Measurements from ENCODE around the gene BCAN.

DNA sequence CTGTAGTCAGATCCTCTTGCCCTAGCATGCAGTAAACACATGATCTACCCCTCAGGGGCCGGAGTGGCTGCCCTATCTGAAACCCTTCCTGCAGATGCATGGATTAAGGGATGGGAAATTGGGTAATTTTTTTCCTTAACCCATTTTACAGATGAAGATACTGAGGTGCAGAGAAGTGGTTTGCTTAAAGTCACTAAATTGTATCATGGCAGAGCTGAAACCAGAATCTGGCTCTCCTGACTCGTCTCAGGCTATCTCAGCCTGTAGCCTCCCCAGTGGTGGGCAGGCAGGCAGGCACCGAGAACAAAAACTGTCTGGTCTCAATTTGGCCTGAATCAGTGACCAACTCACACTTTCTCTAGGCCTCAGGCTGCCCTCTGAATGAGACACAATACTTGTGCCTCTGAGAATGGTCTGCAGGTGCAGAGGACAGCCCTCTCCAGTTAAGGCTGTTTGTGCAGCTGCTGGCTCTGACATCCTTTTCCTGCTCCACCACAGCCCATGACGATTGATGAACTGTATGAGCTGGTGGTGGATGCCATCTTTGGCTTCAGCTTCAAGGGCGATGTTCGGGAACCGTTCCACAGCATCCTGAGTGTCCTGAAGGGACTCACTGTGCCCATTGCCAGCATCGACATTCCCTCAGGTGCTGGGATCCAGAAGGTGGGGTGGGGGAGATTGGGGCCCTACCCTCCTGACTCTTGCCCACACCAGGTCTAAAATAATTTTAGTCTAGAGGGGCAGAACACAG, 48.8 kb upstream of the BCAN start:
- no peak for TF ChIP-seq CEBPB (IDR thresholded peaks at IDR 0.05; ENCODE audit: low read depth, low read length)
- TF ChIP-seq CTCF (conservative IDR thresholded peaks at IDR 0.05; ENCODE audit: low read depth, low read length): no peak
- TF ChIP-seq POLR2A (IDR thresholded peaks at IDR 0.05; ENCODE audit: low read depth, low read length): no peak
- TF ChIP-seq FOS (IDR thresholded peaks at IDR 0.05; ENCODE audit: low read depth, low read length): no peak
- no peak for TF ChIP-seq MXI1 (IDR thresholded peaks at IDR 0.05; ENCODE audit: borderline replicate concordance, low read depth, low read length)
- TF ChIP-seq NFE2L2 (IDR thresholded peaks at IDR 0.05; ENCODE audit: low read depth, low read length): no peak
- TF ChIP-seq SMC3 (IDR thresholded peaks at IDR 0.05; ENCODE audit: low read depth, low read length): no peak
- TF ChIP-seq, protein P1, sequence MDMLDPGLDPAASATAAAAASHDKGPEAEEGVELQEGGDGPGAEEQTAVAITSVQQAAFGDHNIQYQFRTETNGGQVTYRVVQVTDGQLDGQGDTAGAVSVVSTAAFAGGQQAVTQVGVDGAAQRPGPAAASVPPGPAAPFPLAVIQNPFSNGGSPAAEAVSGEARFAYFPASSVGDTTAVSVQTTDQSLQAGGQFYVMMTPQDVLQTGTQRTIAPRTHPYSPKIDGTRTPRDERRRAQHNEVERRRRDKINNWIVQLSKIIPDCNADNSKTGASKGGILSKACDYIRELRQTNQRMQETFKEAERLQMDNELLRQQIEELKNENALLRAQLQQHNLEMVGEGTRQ (IDR thresholded peaks at IDR 0.05; ENCODE audit: low read depth, low read length): no peak
- TF ChIP-seq RAD21 (IDR thresholded peaks at IDR 0.05; ENCODE audit: low read length): no peak
- no peak for TF ChIP-seq MAFK (IDR thresholded peaks at IDR 0.05; ENCODE audit: low read depth, low read length)
- TF ChIP-seq MAZ (IDR thresholded peaks at IDR 0.05; ENCODE audit: borderline replicate concordance, low read depth, low read length): no peak
- TF ChIP-seq RFX5 (IDR thresholded peaks at IDR 0.05; ENCODE audit: low read depth, low read length): no peak

Measured in IMR-90 (cell line).